Stimulated activated CD8-positive, alpha-beta memory T cell treated with anti-CD3 and anti-CD28 coated beads, Interleukin-12 subunit alpha, Interleukin-12 subunit beta, amount 100 ng/mL, for 4 hours (primary cell): ENCODE results near the gene ZBTB17.
"Not testable (repeated sequence)": the region's sequence is repeated elsewhere in the genome, so short reads cannot be mapped to it uniquely, and the experiment has no call there.

ENCODE experiments used
- DNase-seq: peaks from one replicate; pipeline ENCODE4 v3.0.0-alpha.2; 2020; ENCODE audit warnings: low read depth

The ZBTB17 gene

DNA sequence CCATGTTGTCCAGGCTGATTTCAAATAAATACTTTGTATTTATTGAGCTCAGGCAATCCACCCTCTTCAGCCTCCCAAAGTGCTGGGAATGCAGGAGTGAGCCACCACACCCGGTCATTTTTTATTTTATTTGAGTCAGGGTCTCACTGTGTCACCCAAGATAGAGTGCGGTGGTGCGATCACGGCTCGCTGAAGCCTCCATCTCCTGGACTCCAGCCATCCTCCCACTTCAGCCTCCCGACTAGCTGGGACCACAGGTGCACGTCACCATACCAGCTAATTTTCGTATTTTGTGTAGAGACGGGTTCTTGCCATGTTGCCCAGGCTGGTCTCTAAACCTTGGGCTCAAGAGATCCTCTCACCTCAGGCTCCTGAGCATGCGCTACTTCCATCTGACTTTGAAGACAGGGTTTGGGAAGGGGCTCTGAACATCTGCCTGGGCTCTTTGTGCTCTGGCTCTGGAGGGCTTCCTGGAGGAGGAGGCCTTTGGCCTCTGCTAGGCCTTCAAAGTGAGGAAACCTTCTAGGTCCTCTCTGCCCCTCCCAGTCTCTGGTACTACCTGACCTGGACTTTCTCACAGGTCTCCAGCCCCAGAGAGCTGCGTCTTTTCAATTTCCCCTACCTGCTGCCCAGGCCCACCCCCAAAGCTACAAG, 36.2 kb upstream of the ZBTB17 start:
- DNase-seq = no peak

GRCh38 chr1:16010837-16011236, 34.9 kb upstream of the ZBTB17 start:
- no peak for DNase-seq

GRCh38 chr1:16009678-16010077, 33.8 kb upstream of the ZBTB17 start:
- no peak for DNase-seq

DNA sequence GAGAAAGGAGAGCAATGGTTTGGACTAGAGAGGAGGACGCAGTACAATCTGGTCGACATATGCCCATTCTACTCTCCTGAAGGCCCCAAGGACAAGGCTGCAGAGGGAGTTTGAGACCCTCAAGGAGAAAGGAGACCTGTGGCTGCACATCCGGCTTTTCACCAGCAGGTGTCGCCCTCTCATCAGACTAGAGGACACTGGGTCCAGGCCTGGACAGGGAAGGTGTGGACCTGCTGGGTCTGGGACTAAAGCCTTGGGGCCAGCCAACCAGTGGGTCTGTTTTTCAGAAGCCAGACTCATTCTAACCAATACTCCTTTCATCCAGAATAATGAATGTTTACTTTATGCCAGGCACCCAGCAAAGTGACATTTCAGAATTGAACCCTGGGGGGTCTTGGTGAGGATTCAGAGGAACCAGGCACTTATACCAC, 33.1 kb upstream of the ZBTB17 start:
- peak; percentile 52 for DNase-seq

DNA sequence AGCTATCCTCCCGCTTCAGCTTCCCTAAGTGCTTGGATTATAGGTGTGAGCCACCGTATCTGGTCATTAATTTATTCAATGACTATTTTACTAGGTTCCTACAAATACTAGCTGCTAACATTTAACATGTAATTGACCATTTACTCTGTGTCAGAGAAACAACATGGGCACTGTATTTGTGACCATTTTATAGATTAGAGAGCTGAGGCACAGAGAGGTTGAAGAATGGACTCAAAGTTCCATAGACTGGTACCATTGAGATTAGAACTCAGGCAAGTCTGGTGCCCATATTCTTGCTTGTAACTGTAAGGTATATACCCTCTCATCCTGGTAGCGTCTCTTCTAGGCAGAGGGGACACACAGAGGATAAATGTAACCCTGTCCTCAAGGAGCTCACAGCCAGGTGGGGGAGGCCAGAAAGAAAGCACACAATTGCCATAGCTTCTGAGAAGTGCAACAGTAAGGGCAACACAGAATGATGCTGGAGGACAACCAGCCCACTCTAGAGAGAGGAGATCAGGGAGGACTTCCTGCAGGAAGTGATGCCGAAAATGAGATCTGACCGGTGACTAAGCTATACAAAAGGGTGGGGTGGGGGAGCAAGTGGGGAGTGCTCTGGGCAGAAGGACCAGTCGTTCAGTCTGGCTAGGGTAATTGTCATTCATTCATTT, 31.9 kb upstream of the ZBTB17 start:
- DNase-seq = no peak

DNA sequence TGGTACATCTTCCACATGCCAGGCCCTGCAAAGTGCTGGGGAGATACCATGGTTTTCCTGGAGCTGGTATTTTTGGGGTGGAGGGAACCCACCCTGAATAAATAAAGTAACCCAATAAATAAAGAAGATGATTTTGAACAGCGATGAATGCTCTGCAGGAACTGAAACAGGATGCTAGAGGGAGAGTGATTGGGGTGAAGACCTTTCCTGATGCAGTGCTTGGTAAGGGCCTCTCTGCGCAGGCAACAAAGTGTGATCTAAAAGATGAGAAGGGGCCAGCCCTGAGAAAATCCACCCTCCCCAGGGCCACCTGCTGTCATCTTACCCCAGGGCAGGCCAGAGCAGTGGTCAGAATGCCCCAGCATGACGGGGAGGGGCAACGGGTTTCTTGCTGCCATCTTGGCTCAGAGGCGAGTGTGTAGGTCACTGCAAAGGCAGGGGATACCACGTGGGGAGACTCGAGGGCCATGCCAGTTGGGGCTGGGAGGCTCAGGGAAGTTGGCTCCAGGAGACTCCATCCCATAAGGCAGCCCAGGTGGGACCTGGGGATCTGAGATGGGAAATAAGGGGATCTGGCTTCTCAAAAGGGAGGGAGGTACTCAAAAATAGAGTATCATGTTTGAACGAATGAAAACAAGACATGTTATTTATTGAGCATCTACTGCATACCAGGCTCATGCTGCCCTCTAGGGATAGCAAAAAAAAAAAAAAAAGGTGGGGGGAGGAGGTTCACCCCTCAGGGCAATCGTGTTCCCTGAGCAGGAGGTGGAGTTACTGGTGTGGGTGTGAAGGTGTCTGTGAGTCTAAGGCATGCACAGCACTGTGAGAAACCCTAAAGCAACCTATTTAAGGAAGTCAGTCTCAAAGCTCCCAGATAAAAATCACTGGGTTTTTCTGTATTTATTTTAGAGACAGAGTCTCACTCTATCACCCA, 30.9 kb upstream of the ZBTB17 start:
- DNase-seq = no peak

- DNase-seq = no peak
Measured at GRCh38 chr1:16006010-16006409, 30.1 kb upstream of the ZBTB17 start.

DNA sequence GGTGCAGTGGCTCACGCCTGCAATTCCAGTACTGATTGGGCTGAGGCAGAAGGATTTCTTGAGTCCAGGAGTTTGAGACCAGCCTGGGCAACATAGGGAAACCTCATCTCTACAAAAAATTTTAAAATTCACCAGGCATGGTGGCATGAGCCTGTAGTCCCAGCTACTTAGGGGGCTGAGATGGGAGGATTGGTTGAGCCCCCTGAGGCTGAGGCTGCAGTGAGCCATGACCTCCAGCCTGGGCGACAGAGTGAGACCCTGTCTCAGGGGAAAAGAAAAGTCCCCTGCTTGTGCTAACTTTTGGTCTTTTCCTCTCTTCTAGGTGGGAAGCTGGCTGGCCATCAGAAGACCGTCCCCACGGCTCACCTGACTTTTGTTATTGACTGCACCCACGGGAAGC, 29.7 kb upstream of the ZBTB17 start:
- no peak for DNase-seq

DNA sequence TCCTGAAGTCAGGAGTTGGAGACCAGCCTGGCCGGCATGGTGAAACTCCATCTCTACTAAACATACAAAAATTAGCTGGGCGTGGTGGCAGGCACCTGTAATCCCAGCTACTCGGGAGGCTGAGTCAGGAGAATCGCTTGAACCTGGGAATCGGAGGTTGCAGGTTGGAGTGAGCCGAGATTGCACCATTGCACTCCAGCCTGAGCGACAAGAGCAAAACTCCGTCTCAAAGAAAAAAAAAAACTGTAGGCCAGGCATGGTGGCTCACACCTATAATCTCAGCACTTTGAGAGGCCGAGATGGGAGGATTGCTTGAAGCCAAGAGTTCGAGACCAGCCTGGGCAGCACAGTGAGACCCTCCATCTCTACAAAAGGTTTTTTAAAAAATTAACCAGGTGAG, 25.4 kb upstream of the ZBTB17 start:
- not testable (repeated sequence) for DNase-seq

DNA sequence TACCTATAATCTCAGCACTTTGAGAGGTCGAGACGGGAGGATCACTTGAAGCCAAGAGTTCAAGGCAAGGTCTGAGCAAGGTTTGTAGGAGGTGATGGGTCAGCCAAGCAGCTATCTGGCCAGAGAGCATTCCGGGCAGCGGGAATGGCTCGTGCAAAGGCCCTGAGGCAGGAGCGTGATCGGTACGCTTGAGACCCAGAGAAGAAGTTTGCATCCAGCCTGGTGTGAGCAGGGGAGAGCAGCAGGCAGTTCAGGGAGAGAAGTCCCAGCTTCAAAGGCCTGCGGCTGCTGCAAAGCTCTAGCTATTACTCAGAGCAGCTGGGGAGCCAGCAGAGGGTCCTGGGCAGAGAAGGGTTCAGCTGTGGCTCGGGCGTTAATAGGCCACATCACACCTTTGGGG, 23.0 kb upstream of the ZBTB17 start:
- no peak for DNase-seq

- DNase-seq = no peak
Measured at GRCh38 chr1:15997637-15998280, 21.9 kb upstream of the ZBTB17 start.

GRCh38 chr1:15997076-15997585, 21.2 kb upstream of the ZBTB17 start:
- DNase-seq = no peak

GRCh38 chr1:15994590-15995351, 18.9 kb upstream of the ZBTB17 start:
- DNase-seq = peak; percentile 26

GRCh38 chr1:15994081-15994480, 18.2 kb upstream of the ZBTB17 start:
- no peak for DNase-seq

- DNase-seq = no peak
Measured at GRCh38 chr1:15993666-15994065, 17.8 kb upstream of the ZBTB17 start.

DNA sequence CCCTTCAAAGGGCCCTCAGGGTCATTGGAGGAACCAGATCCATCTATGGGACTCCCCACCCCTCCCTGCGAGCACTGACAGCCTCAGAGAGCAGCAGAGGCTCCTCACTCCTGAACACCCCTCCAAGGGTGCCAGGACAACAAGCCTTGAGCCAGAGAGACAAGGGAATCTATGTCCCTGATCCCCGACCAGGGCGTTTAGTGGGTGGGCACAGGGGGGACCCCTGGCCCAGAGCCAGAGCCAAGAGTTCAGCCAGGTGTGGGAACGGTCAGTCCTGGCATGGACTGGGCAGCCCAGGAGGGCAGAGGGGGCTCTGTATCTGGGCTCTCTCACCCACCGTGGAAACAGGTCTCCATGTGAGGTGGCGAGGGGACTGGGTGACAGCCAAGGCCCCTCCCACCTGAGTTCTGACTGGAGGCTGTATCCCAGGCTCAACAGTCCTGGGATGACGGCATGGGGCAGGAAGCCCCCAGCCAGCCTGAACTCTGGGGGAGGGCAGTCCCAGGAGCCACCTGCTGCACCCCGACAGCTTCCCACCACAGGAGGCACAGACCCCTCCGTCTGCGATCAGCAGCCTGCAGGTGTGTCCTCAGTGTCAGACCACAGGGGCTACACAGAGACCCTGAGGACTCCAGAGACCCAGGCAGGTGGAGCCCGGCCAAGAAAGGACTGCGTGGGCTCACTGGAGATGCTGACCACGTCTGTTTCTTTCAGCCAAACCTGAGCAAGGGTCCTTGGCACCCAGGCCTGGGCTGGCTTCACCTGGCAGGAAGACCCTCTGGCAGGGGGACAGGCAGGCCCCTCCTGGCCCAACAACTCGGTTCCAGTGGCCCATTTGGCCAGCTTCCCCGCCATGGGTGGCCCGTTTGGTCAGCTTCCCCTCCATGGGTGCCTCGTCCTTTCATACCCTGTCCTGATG, 16.9 kb upstream of the ZBTB17 start:
- DNase-seq = no peak

- DNase-seq = no peak
Measured at GRCh38 chr1:15992187-15992553, 16.3 kb upstream of the ZBTB17 start.

DNA sequence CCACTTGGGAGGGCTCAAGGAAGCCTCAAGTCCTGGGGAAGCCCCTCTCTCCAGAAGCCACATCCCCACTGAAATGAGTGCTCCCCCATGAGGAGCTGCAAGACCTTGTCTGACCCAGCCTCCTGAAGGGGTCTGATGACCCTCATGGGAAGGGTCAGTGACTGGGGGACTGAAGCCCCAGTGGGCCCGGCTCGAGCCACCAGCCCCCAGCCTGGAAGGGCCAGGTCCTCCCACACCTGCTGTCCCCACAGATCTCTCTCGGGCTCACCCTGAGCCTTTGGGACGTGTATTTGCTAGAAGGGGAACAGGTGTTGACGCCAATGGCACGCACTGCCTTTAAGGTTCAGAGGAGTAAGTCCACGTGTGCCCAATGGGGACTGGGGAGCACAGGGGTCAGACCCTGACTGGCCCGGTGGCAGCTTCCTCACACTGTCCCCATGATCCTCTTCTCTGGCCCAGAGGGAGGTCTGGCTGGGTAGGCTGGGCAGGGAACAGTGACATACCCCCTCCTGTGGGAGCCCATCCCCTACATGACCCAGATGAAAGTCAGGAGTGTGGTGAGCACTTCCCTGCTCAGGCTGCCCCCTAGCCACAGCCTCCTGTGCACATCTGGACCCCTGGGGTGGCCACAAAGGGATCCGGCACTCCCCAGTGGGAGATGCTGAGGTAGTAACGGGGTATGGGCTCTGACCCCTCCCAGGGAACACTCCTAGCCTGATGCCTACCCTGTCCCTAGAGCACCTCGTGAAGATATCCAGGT, 15.7 kb upstream of the ZBTB17 start:
- DNase-seq = no peak

DNA sequence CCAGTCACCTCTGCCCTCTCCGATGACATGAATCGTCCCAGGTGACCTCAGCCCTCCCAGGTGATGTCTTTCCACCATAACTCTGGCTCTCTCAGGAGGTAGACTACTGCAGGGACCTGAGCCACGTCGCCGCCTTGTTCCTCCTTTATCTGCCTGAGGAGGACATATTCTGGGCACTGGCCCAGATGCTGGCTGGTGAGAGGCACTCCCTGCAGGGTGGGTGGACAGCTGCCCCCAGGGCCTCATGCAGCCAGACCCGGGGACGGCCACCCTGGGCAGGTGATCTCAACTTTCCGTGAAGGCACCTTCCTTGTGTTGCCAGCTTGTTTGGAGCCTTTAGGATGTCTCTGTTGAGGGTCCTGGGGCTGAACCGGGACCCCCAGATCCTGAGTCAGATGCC, 13.9 kb upstream of the ZBTB17 start:
- no peak for DNase-seq
